Right lobe of liver (tissue), 6 donors: Measurements from ENCODE around the gene AP5B1. TPM values are rescaled to one million over a fixed set of nuclear protein-coding genes. Genes with fewer than 3 reads are reported as not detected.
"Not testable (repeated sequence)": the region's sequence is repeated elsewhere in the genome, so short reads cannot be mapped to it uniquely, and the experiment has no call there.

Experiments
- ATAC-seq, 4 donors: fragments of 200-7000 bp; cut with Tn5 transposase; one replicate each; pipeline ENCODE4 v1.9.1; 2020; ENCODE audit warnings: mild to moderate bottlenecking in 4 of 4, moderate library complexity in 4 of 4
- DNase-seq, 3 donors: peaks; one replicate each; pipeline ENCODE4 v3.0.0-alpha.2; 2020
- H3K27ac ChIP-seq, 3 donors: fragments of 200-600 bp; one replicate each; pipeline ENCODE4 v1.8.0; 2022
- H3K27me3 ChIP-seq, 2 donors: fragments of 200-600 bp; one replicate each; pipeline ENCODE4 v1.8.0; 2022
- H3K36me3 ChIP-seq, 4 donors: fragments of 200-600 bp; sonication (generic) in 1 of 4; one replicate each; pipeline versions ENCODE4 v1.5.1 to v1.8.0; 2017 to 2022; ENCODE audit warnings: control low read depth in 1 of 4
- H3K4me1 ChIP-seq, 4 donors: fragments of 200-600 bp; sonication (generic) in 1 of 4; one replicate each; pipeline versions ENCODE4 v1.5.1 to v1.8.0; 2017 to 2022; ENCODE audit warnings: control low read depth in 1 of 4
- H3K4me3 ChIP-seq, 3 donors: fragments of 200-600 bp; one replicate each; pipeline ENCODE4 v1.8.0; 2022
- H3K9me3 ChIP-seq, 4 donors: fragments of 200-600 bp; sonication (generic) in 1 of 4; one replicate each; pipeline versions ENCODE4 v1.5.1 to v1.8.0; 2017 to 2022; ENCODE audit warnings: control low read depth in 1 of 4
- POLR2A ChIP-seq: fragments of 450-650 bp; IDR thresholded peaks from one replicate; pipeline ENCODE4 v1.6.1; 2017; ENCODE audit warnings: antibody characterized with exemption, mild to moderate bottlenecking
- WGBS: methylation state at CpG from one replicate; pipeline ENCODE4 v1.1.6; 2018; ENCODE audit warnings: low coverage, low lambda C conversion rate; ENCODE audit not compliant: insufficient coverage; ENCODE audit errors: missing lambda C conversion rate; 5-methylcytosine and 5-hydroxymethylcytosine counted together
- intact Hi-C, 2 donors: fragments of 100-400 bp; cut with DNase I; formaldehyde crosslinking; loops; one replicate each; pipeline versions ENCODE4 v1.11.2 to v1.14.1; 2022
- total RNA-seq, 6 experiments: library from RNA; depleted of rRNA in 2 of 6; stranded (reverse); fragments of >200 nt in 2 of 6; fragmentation: NEBNext Ultra II Directional in 3 of 6; extraction: Animal tissue kit (Norgen Biotek cat#: 25700) in 3 of 6; gene quantifications; one replicate each; pipeline versions ENCODE4 v1.1.0 to v1.2.4, GENCODE V29; 2016 to 2023
- TF ChIP-seq, protein P1 (sequence below), 4 donors: fragments of 200-600 bp in 3 of 4; fragments of 450-650 bp in 1 of 4; IDR thresholded peaks; one replicate each; pipeline versions ENCODE4 v1.5.1 to v1.8.0; 2016 to 2022; ENCODE audit warnings: antibody characterized with exemption in 4 of 4, mild to moderate bottlenecking in 2 of 4
- donor health status: DM: no; HTN: yes; CAD: no.
- donor health status: DM: no; HTN: no; CAD: no.
- donor health status: DM: no; HTN: no; CAD: no.
- donor health status: DM: no; HTN: yes; CAD: no.
- donor health status: DM: no; HTN: yes; CAD: no.

AP5B1 gene
- total RNA-seq, 6 experiments from 2014 or later, result 5.0 to 13.5 (median 9.7) TPM

GRCh38 chr11:65741185-65741584, 39.6 kb downstream of the AP5B1 start:
- H3K36me3 ChIP-seq, result no peaks in the 10 kb centered on the region
- H3K27me3 ChIP-seq, result no peaks in the 10 kb centered on the region
- H3K4me1 ChIP-seq, result no peaks in the 10 kb centered on the region
- ATAC-seq (no peak), DNase-seq (no peak)
- H3K4me3 ChIP-seq, result no peak overlapping the region
- no peaks in the 10 kb centered on the region for H3K9me3 ChIP-seq
- no peak overlapping the region for H3K27ac ChIP-seq
- TF ChIP-seq, protein P1, sequence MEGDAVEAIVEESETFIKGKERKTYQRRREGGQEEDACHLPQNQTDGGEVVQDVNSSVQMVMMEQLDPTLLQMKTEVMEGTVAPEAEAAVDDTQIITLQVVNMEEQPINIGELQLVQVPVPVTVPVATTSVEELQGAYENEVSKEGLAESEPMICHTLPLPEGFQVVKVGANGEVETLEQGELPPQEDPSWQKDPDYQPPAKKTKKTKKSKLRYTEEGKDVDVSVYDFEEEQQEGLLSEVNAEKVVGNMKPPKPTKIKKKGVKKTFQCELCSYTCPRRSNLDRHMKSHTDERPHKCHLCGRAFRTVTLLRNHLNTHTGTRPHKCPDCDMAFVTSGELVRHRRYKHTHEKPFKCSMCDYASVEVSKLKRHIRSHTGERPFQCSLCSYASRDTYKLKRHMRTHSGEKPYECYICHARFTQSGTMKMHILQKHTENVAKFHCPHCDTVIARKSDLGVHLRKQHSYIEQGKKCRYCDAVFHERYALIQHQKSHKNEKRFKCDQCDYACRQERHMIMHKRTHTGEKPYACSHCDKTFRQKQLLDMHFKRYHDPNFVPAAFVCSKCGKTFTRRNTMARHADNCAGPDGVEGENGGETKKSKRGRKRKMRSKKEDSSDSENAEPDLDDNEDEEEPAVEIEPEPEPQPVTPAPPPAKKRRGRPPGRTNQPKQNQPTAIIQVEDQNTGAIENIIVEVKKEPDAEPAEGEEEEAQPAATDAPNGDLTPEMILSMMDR (IDR thresholded peaks at IDR 0.05), result no peak
- no peak for TF ChIP-seq POLR2A
- 69% methylated on average over 8 of the region's 8 CpGs for WGBS
- intact Hi-C loops, result no loop called here

DNA sequence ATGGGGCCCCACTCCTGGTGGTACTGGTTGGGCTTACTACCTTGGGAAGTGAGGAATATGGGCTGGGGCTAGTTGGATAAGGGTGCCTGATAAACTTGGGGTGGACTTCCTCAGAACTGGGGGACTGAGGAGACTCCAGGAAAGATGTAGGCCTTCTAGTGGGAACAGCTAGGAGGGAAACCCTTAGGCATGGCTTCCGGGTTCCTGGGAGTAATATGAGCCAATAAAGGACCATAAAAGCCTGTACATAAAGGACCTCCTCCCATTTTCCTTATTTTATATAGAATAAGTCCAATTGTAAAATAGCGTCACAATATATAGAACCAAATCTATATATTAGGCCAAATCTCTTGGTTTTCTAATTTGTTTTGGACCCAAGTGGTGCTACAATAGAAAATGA, 41.8 kb downstream of the AP5B1 start:
- no peak for ATAC-seq
- TF ChIP-seq, protein P1 (IDR thresholded peaks at IDR 0.05), result no peak
- no peak for TF ChIP-seq POLR2A
- intact Hi-C loops, result no loop called here
- Histone ChIP-seq H3K4me1 (no peaks in the 10 kb centered on the region), H3K27ac (no peak overlapping the region), H3K27me3 (no peaks in the 10 kb centered on the region), H3K9me3 (no peaks in the 10 kb centered on the region), H3K36me3 (no peaks in the 10 kb centered on the region), H3K4me3 (no peak overlapping the region)
- WGBS, result 79% methylated on average over 2 of the region's 2 CpGs
- no peak for DNase-seq

GRCh38 chr11:65736810-65737209, 44.0 kb downstream of the AP5B1 start:
- Histone ChIP-seq H3K9me3 (no peaks in the 10 kb centered on the region), H3K36me3 (no peaks in the 10 kb centered on the region), H3K27me3 (no peaks in the 10 kb centered on the region), H3K4me3 (no peak overlapping the region), H3K27ac (no peak overlapping the region), H3K4me1 (no peaks in the 10 kb centered on the region)
- intact Hi-C loops, result no loop called here
- ATAC-seq (no peak), DNase-seq (no peak)
- TF ChIP-seq, protein P1 (IDR thresholded peaks at IDR 0.05), result no peak
- TF ChIP-seq POLR2A, result no peak

- WGBS, result 87% methylated on average over 2 of the region's 4 CpGs
- H3K27ac ChIP-seq, H3K4me1 ChIP-seq, H3K36me3 ChIP-seq, H3K27me3 ChIP-seq, H3K9me3 ChIP-seq, DNase-seq, H3K4me3 ChIP-seq, ATAC-seq, intact Hi-C loops: not testable (repeated sequence)
Measured at GRCh38 chr11:65735111-65735510, 45.7 kb downstream of the AP5B1 start.

DNA sequence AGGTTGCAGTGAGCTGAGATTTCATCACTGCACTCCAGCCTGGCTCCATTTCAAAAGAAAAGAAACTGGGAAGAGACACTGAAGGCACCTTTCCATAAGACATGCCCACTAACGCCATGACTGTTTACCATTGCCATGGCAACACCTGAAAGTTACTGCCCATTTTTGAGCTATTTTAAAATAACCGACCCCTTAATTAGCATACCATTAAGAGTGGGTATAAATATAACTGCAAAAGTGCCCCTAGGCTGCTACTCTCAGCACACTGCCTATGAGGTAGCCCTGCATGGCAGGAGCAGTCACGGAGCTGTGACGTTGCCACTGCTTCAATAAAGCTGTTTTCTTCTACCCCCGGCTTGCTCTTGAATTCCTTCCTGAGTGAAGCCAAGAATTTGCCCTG, 50.3 kb downstream of the AP5B1 start:
- WGBS, result 68% methylated on average over 2 of the region's 5 CpGs
- TF ChIP-seq POLR2A, result no peak
- TF ChIP-seq, protein P1 (IDR thresholded peaks at IDR 0.05), result no peak
- Histone ChIP-seq H3K27me3 (no peaks in the 10 kb centered on the region), H3K4me1 (no peaks in the 10 kb centered on the region), H3K4me3 (no peak overlapping the region), H3K27ac (no peak overlapping the region), H3K36me3 (no peaks in the 10 kb centered on the region), H3K9me3 (no peaks in the 10 kb centered on the region)
- ATAC-seq (no peak), DNase-seq (no peak)
- intact Hi-C loops, result no loop called here
